H1 (cell line): Measurements from ENCODE around the gene ARHGEF7. TPM values are rescaled to one million over a fixed set of nuclear protein-coding genes. Genes with fewer than 3 reads are reported as not detected.
A peak's percentile ranks its signal among the peaks of the same experiment; 100 is the strongest.

ENCODE experiments used
- CTCF ChIA-PET: fragments of 300-600 bp; sonication (Branson Sonifier 250); formaldehyde crosslinking; loops from one replicate; lab custom pipeline; 2021; ENCODE audit not compliant: partially characterized antibody; lab: Charles Lee
- POLR2A ChIA-PET: fragments of 300-600 bp; sonication (Branson Sonifier 250); formaldehyde crosslinking; loops from one replicate; lab custom pipeline; 2021; ENCODE audit warnings: inconsistent platforms; ENCODE audit not compliant: partially characterized antibody; lab: Charles Lee
- DNase-seq, 2 experiments: peaks; one replicate each; pipeline versions ENCODE4 v3.0.0 to v3.0.0-alpha.2; 2010 to 2022; ENCODE audit warnings: low spot score in 2 of 2, low read depth in 1 of 2, mixed read lengths in 1 of 2
- FAIRE-seq: peaks from 2 replicates; lab custom pipeline; 2011; peaks lifted over from hg19 to GRCh38; lab: Jason Lieb, UNC
- H2AFZ ChIP-seq: 2 replicates; pipeline ENCODE4 v1.8.1; 2012; ENCODE audit warnings: low read length, inconsistent platforms
- H2AK5ac ChIP-seq: 2 replicates; pipeline ENCODE4 v1.6.1; 2013; ENCODE audit warnings: low read depth, low read length
- H2BK120ac ChIP-seq: replicated peaks from 2 replicates; pipeline ENCODE3; 2013; ENCODE audit warnings: low read depth, low read length, inconsistent platforms
- H2BK12ac ChIP-seq: 2 replicates; pipeline ENCODE4 v1.6.1; 2013; ENCODE audit warnings: low read depth, low read length
- H2BK15ac ChIP-seq: 2 replicates; pipeline ENCODE4 v1.6.1; 2013; ENCODE audit warnings: low read length
- H2BK20ac ChIP-seq: 2 replicates; pipeline ENCODE4 v1.6.1; 2013; ENCODE audit warnings: low read length
- H2BK5ac ChIP-seq: 2 replicates; pipeline ENCODE4 v1.6.1; 2013; ENCODE audit warnings: low read depth, low read length
- H3K14ac ChIP-seq: 2 replicates; pipeline ENCODE4 v1.6.1; 2013; ENCODE audit warnings: inconsistent platforms; ENCODE audit not compliant: insufficient read length
- H3K18ac ChIP-seq: 2 replicates; pipeline ENCODE4 v1.6.1; 2013; ENCODE audit warnings: low read length; ENCODE audit errors: extremely low read depth
- H3K23ac ChIP-seq: 2 replicates; pipeline ENCODE4 v1.6.1; 2013; ENCODE audit warnings: inconsistent platforms; ENCODE audit not compliant: insufficient read length
- H3K23me2 ChIP-seq: 2 replicates; pipeline ENCODE4 v1.6.1; 2013; ENCODE audit warnings: low read depth, low read length
- H3K27ac ChIP-seq: 2 replicates; pipeline ENCODE4 v1.6.1; 2011; ENCODE audit warnings: low read depth, low read length, inconsistent platforms
- H3K27me3 ChIP-seq, 4 experiments: replicated peaks in 1 of 4; 1 replicate in 1 of 4; 2 replicates in 3 of 4; pipeline versions ENCODE4 v1.6.1 to v1.8.1; 2011 to 2013; ENCODE audit warnings: low read length in 3 of 4, mild to moderate bottlenecking in 3 of 4, inconsistent platforms in 2 of 4, mixed read lengths in 2 of 4, moderate library complexity in 1 of 4; ENCODE audit not compliant: control insufficient read depth in 3 of 4, insufficient read depth in 3 of 4; ENCODE audit errors: extremely low read depth in 1 of 4
- H3K36me3 ChIP-seq, 4 experiments: 2 replicates each; pipeline versions ENCODE4 v1.6.1 to v1.8.1; 2011 to 2013; ENCODE audit warnings: mild to moderate bottlenecking in 4 of 4, low read length in 3 of 4, moderate library complexity in 2 of 4, control low read depth in 1 of 4, inconsistent platforms in 1 of 4; ENCODE audit not compliant: insufficient read depth in 4 of 4, control insufficient read depth in 2 of 4
- H3K4ac ChIP-seq: replicated peaks from 2 replicates; pipeline ENCODE3; 2013; ENCODE audit warnings: low read length, low read depth, mixed read lengths, inconsistent platforms; ENCODE audit not compliant: insufficient read length
- H3K4me1 ChIP-seq, 4 experiments: replicated peaks in 1 of 4; 1 replicate in 1 of 4; 2 replicates in 3 of 4; pipeline versions ENCODE4 v1.6.1 to v1.8.1; 2011 to 2013; ENCODE audit warnings: low read length in 3 of 4, inconsistent platforms in 2 of 4, mixed read lengths in 1 of 4; ENCODE audit not compliant: insufficient read depth in 4 of 4, control insufficient read depth in 3 of 4
- H3K4me2 ChIP-seq, 2 experiments: 2 replicates each; pipeline versions ENCODE4 v1.6.1 to v1.8.1; 2011 to 2013; ENCODE audit warnings: low read depth in 2 of 2, low read length in 2 of 2, control low read depth in 1 of 2, inconsistent platforms in 1 of 2, mild to moderate bottlenecking in 1 of 2; ENCODE audit not compliant: insufficient read depth in 1 of 2
- H3K4me3 ChIP-seq, 4 experiments: fragments of 200-600, 300-600 bp in 1 of 4; sonication (generic), shearing (Covaris generic), sonication (Bioruptor Twin) in 1 of 4; 2 replicates each; pipeline versions ENCODE4 v1.5.1 to v1.8.1; 2011 to 2016; ENCODE audit warnings: low read length in 4 of 4, low read depth in 3 of 4, control low read depth in 2 of 4, inconsistent platforms in 2 of 4, mild to moderate bottlenecking in 2 of 4, mixed read lengths in 1 of 4, moderate library complexity in 1 of 4; ENCODE audit not compliant: insufficient read depth in 2 of 4; ENCODE audit errors: extremely low read depth in 1 of 4
- H3K56ac ChIP-seq: replicated peaks from 2 replicates; pipeline ENCODE3; 2013; ENCODE audit warnings: low read depth, mild to moderate bottlenecking, mixed read lengths, low read length, inconsistent platforms; ENCODE audit not compliant: insufficient read length
- H3K79me1 ChIP-seq: 2 replicates; pipeline ENCODE4 v1.6.1; 2013; ENCODE audit warnings: low read depth, low read length, control low read depth
- H3K79me2 ChIP-seq, 2 experiments: 2 replicates each; pipeline versions ENCODE4 v1.6.1 to v1.8.1; 2012 to 2013; ENCODE audit warnings: low read length in 2 of 2, mild to moderate bottlenecking in 2 of 2, inconsistent platforms in 1 of 2; ENCODE audit not compliant: insufficient read depth in 2 of 2, control insufficient read depth in 1 of 2
- H3K9ac ChIP-seq, 4 experiments: replicated peaks in 1 of 4; 1 replicate in 1 of 4; 2 replicates in 3 of 4; pipeline versions ENCODE4 v1.6.1 to v1.8.1; 2011 to 2013; ENCODE audit warnings: low read depth in 3 of 4, low read length in 3 of 4, control low read depth in 2 of 4, mild to moderate bottlenecking in 2 of 4, moderate library complexity in 2 of 4, inconsistent platforms in 1 of 4; ENCODE audit errors: extremely low read depth in 1 of 4
- H3K9me3 ChIP-seq, 2 experiments: 2 replicates each; pipeline versions ENCODE4 v1.6.1 to v1.8.1; 2012 to 2013; ENCODE audit warnings: mild to moderate bottlenecking in 2 of 2, moderate library complexity in 2 of 2, control low read depth in 1 of 2, inconsistent platforms in 1 of 2, low read depth in 1 of 2, low read length in 1 of 2, mixed read lengths in 1 of 2; ENCODE audit not compliant: insufficient read depth in 2 of 2
- H4K20me1 ChIP-seq, 2 experiments: replicated peaks in 1 of 2; 2 replicates each; pipeline versions ENCODE3 to v1.8.1; 2011 to 2013; ENCODE audit warnings: inconsistent platforms in 2 of 2, low read length in 2 of 2, mild to moderate bottlenecking in 1 of 2; ENCODE audit not compliant: insufficient read depth in 2 of 2, control insufficient read depth in 1 of 2
- H4K5ac ChIP-seq: 2 replicates; pipeline ENCODE4 v1.6.1; 2013; ENCODE audit warnings: low read length, low read depth, mixed read lengths, inconsistent platforms; ENCODE audit not compliant: insufficient read length
- H4K8ac ChIP-seq: 2 replicates; pipeline ENCODE4 v1.8.0; 2013; ENCODE audit warnings: mild to moderate bottlenecking, moderate library complexity, low read length, inconsistent platforms; ENCODE audit not compliant: insufficient read depth; ENCODE audit errors: extremely low read depth
- H4K91ac ChIP-seq: replicated peaks from 2 replicates; pipeline ENCODE3; 2013; ENCODE audit warnings: low read length, mixed read lengths, inconsistent platforms; ENCODE audit not compliant: insufficient read length
- WGBS, 2 experiments: shearing (Covaris generic) in 1 of 2; methylation state at CpG; one replicate each; pipeline versions ENCODE4 v1.1.6 to v1.1.7; 2013 to 2015; ENCODE audit warnings: low lambda C conversion rate in 2 of 2, mixed read lengths in 2 of 2, inconsistent platforms in 1 of 2, low coverage in 1 of 2, missing lambda C conversion rate in 1 of 2; ENCODE audit not compliant: insufficient replicate concordance in 2 of 2, insufficient coverage in 1 of 2, insufficient read length in 1 of 2; ENCODE audit errors: extremely low coverage in 1 of 2, missing lambda C conversion rate in 1 of 2; 5-methylcytosine and 5-hydroxymethylcytosine counted together
- polyA plus RNA-seq, 7 experiments: library from polyadenylated mRNA; depleted of rRNA in 3 of 7; stranded (reverse) in 5 of 7; unstranded in 2 of 7; fragments of >200 nt in 5 of 7; fragments of 200-250 nt in 2 of 7; gene quantifications; 1 replicate in 5 of 7; 2 replicates in 1 of 7; 4 replicates in 1 of 7; pipeline versions ENCODE4 v1.2.1 to v1.2.3, GENCODE V29; 2011 to 2013; ENCODE audit warnings: missing spikeins in 2 of 7, mixed read lengths in 2 of 7
- total RNA-seq: library from RNA; stranded (reverse); fragmentation: NEBNext Ultra II Directional; extraction: Animal tissue kit (Norgen Biotek cat#: 25700); gene quantifications from 2 replicates; pipeline ENCODE4 v1.2.1, GENCODE V29; 2021

Gene ARHGEF7
- total and polyA plus RNA-seq, 2 of the 8 experiments (the other 6 are each of a cell fraction or from before 2014, with no cell fraction given) = 26.2 to 56.5 TPM

- H3K79me2 ChIP-seq = no peaks in the 10 kb centered on the region
- H3K27me3 ChIP-seq = no peaks in the 10 kb centered on the region
- no peak for DNase-seq
- H4K5ac ChIP-seq = no peak overlapping the region
- H2BK15ac ChIP-seq = no peak overlapping the region
- H3K18ac ChIP-seq = no peak overlapping the region
- no peak overlapping the region for H3K27ac ChIP-seq
- H3K9me3 ChIP-seq = no peaks in the 10 kb centered on the region
- H3K36me3 ChIP-seq = no peaks in the 10 kb centered on the region
- no peaks in the 10 kb centered on the region for H3K79me1 ChIP-seq
- H3K23ac ChIP-seq = no peak overlapping the region
- H4K20me1 ChIP-seq = no peaks in the 10 kb centered on the region
- no peak overlapping the region for H2AFZ ChIP-seq
- H4K91ac ChIP-seq = no peak overlapping the region
- H3K14ac ChIP-seq = no peak overlapping the region
- ChIA-PET POLR2A (no interaction called here), CTCF (interaction anchor here (0.6 to 1.3 kb wide), 3 partner anchors 17 to 154 kb away, joined by 3 to 5 read pairs (median 3); no protein-coding TSS in a partner anchor)
- no peak overlapping the region for H3K9ac ChIP-seq
- H3K4me1 ChIP-seq = no peaks in the 10 kb centered on the region; a peak in 1 of 7 replicates
- H3K4me3 ChIP-seq = no peak overlapping the region
- no peak overlapping the region for H2BK5ac ChIP-seq
- no peaks in the 10 kb centered on the region for H3K23me2 ChIP-seq
- H2AK5ac ChIP-seq = no peak overlapping the region
- WGBS, 2 experiments = 95% methylated on average over 17 of the region's 21 CpGs; no CpG with 5 or more reads in 1 of the 2 experiments
- no peak overlapping the region for H3K56ac ChIP-seq
- H3K4me2 ChIP-seq = no peak overlapping the region
- H2BK120ac ChIP-seq = no peak overlapping the region
- 0 out of 2 replicates have a peak overlapping the region, but pooled peaks have one; percentile 75 for H4K8ac ChIP-seq
- no peak for FAIRE-seq
- H2BK12ac ChIP-seq = no peak overlapping the region
- H2BK20ac ChIP-seq = no peak overlapping the region
- H3K4ac ChIP-seq = no peak overlapping the region
Measured at GRCh38 chr13:111093136-111093535, 22.0 kb upstream of the ARHGEF7 start.
